KOPT-K1 (cell line): ENCODE results near the gene FBXO38.

ENCODE experiments used
- H3K27ac ChIP-seq: fragments of 200-600 bp; sonication (generic); 2 replicates; pipeline ENCODE4 v1.5.1; 2016; ENCODE audit warnings: antibody characterized with exemption, mild to moderate bottlenecking, low read depth, low read length; ENCODE audit not compliant: poor library complexity, severe bottlenecking
- H3K36me3 ChIP-seq: fragments of 200-600 bp; sonication (generic); 2 replicates; pipeline ENCODE4 v1.5.1; 2017; ENCODE audit warnings: antibody characterized with exemption, mild to moderate bottlenecking, low read length, moderate library complexity; ENCODE audit not compliant: insufficient read depth
- H3K9me3 ChIP-seq: fragments of 200-600 bp; sonication (generic); 2 replicates; pipeline ENCODE4 v1.5.1; 2017; ENCODE audit warnings: antibody characterized with exemption, low read length, mild to moderate bottlenecking; ENCODE audit not compliant: insufficient read depth, poor library complexity, severe bottlenecking

Gene FBXO38

DNA sequence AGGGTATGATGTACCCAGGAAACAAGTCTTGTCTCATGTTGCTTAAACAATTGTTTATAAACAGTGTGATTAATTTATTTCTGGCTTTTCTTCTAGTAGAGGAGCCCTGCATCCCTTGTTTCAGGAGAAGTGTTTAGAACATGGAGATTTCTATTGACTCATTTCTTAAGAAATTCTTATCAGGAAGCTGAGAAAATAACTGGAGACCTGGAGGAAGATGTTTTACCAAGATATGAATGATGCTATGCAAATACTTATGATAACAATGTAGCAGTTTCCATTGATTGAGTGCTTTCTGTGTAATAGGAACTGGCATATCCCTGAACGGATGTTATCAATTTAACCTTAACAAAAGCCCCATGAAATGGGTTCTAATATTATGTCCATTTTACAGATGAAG, 108.6 kb downstream of the FBXO38 start:
- no peaks in the 10 kb centered on the region for H3K9me3 ChIP-seq
- H3K36me3 ChIP-seq = no peaks in the 10 kb centered on the region
- H3K27ac ChIP-seq = no peak overlapping the region
